HepG2 (cell line): ENCODE results near the gene OR8D1.
"Not testable (repeated sequence)": the region's sequence is repeated elsewhere in the genome, so short reads cannot be mapped to it uniquely, and the experiment has no call there.

Source experiments
- CHD2 ChIP-seq: IDR thresholded peaks from 2 replicates; pipeline ENCODE4 v1.6.1; 2011; ENCODE audit warnings: low read depth, low read length, improper control_type of control experiment
- CREB1 ChIP-seq, 2 experiments: fragments of 450-650 bp in 1 of 2; IDR thresholded peaks; 2 replicates each; pipeline ENCODE4 v1.6.1; 2016 to 2017; ENCODE audit warnings: control low read depth in 1 of 2, mild to moderate bottlenecking in 1 of 2, missing compliant biosample characterization in 1 of 2, missing genetic modification characterization in 1 of 2
- CTCF ChIP-seq: sonication (generic); formaldehyde crosslinking; IDR thresholded peaks from 2 replicates; pipeline ENCODE4 v1.5.0; 2020; ENCODE audit warnings: mild to moderate bottlenecking, missing genetic modification reagents, moderate library complexity
- IRF2 ChIP-seq: IDR thresholded peaks from 2 replicates; pipeline ENCODE4 v1.6.1; 2018; ENCODE audit warnings: missing genetic modification reagents, missing compliant biosample characterization
- NCOA2 ChIP-seq: sonication (generic); formaldehyde crosslinking; IDR thresholded peaks from 2 replicates; pipeline ENCODE4 v1.8.0; 2022; ENCODE audit warnings: inconsistent platforms
- POLR2AphosphoS5 ChIP-seq: IDR thresholded peaks from 2 replicates; pipeline ENCODE4 v1.6.1; 2012; ENCODE audit warnings: low read depth, low read length

GRCh38 chr11:124265041-124265440 is 48.7 kb downstream of the OR8D1 start:
- not testable (repeated sequence) for TF ChIP-seq IRF2 (CRISPR knock-in tag); CREB1 (IDR thresholded peaks at IDR 0.05); CREB1 (CRISPR knock-in tag; IDR thresholded peaks at IDR 0.05); NCOA2 (CRISPR knock-in tag); POLR2AphosphoS5; CTCF (CRISPR knock-in tag); CHD2
